Ishikawa (cell line): ENCODE measurements around the gene FETUB.

Experiments
- FOXM1 ChIP-seq: IDR thresholded peaks from 2 replicates; pipeline ENCODE4 v1.6.1; 2012; ENCODE audit warnings: low read depth, borderline replicate concordance
- RAD21 ChIP-seq: IDR thresholded peaks from 2 replicates; pipeline ENCODE4 v1.6.1; 2012; ENCODE audit warnings: low read depth
- REST ChIP-seq: IDR thresholded peaks from 2 replicates; pipeline ENCODE4 v1.6.1; 2012; ENCODE audit warnings: low read depth, mild to moderate bottlenecking

- TF ChIP-seq REST (no peak), RAD21 (no peak), FOXM1 (no peak)
These were observed 28.2 kb downstream of the FETUB start for GRCh38 chr3:186668426-186668825.
